Osteoblast (primary cell): ENCODE results near the gene EAPP. TPM values are rescaled to one million over a fixed set of nuclear protein-coding genes. Genes with fewer than 3 reads are reported as not detected.

Source experiments
- DNase-seq: peaks from one replicate; pipeline ENCODE4 v3.0.0; 2011; ENCODE audit warnings: low spot score, mixed read lengths; ENCODE audit not compliant: insufficient read length; ENCODE audit errors: missing footprints
- H2AFZ ChIP-seq: 2 replicates; pipeline ENCODE4 v1.6.0; 2011; ENCODE audit warnings: mild to moderate bottlenecking, low read length
- H3K27ac ChIP-seq: 2 replicates; pipeline ENCODE4 v1.5.1; 2011; ENCODE audit warnings: mild to moderate bottlenecking, low read depth, low read length, moderate library complexity
- H3K27me3 ChIP-seq: 2 replicates; pipeline ENCODE4 v1.6.0; 2012; ENCODE audit warnings: mild to moderate bottlenecking, control low read depth, inconsistent platforms, low read length, moderate library complexity; ENCODE audit not compliant: insufficient read depth
- H3K36me3 ChIP-seq: 2 replicates; pipeline ENCODE4 v1.5.1; 2011; ENCODE audit warnings: mild to moderate bottlenecking, low read length, control low read depth, moderate library complexity; ENCODE audit not compliant: insufficient read depth
- H3K4me1 ChIP-seq: 2 replicates; pipeline ENCODE4 v1.5.1; 2011; ENCODE audit warnings: mild to moderate bottlenecking, low read length, control low read depth, moderate library complexity; ENCODE audit not compliant: insufficient read depth
- H3K4me2 ChIP-seq: 2 replicates; pipeline ENCODE4 v1.6.0; 2011; ENCODE audit warnings: mild to moderate bottlenecking, low read length; ENCODE audit not compliant: insufficient read depth
- H3K4me3 ChIP-seq: fragments of 200-600 bp; sonication (generic); 3 replicates; pipeline ENCODE4 v1.5.1; 2012; ENCODE audit warnings: mild to moderate bottlenecking, low read length, inconsistent platforms; ENCODE audit not compliant: insufficient read depth
- H3K79me2 ChIP-seq: 2 replicates; pipeline ENCODE4 v1.6.0; 2012; ENCODE audit warnings: mild to moderate bottlenecking, low read length, control low read depth, inconsistent platforms; ENCODE audit not compliant: insufficient read depth
- H3K9me3 ChIP-seq: 2 replicates; pipeline ENCODE4 v1.5.1; 2011; ENCODE audit warnings: low read depth, low read length, control low read depth
- H4K20me1 ChIP-seq: 2 replicates; pipeline ENCODE4 v1.6.0; 2012; ENCODE audit warnings: mild to moderate bottlenecking, low read length, control low read depth; ENCODE audit not compliant: insufficient read depth
- CTCF ChIP-seq: IDR thresholded peaks from 2 replicates; pipeline ENCODE4 v1.5.1; 2011; ENCODE audit warnings: mild to moderate bottlenecking, low read depth, low read length, moderate library complexity; ENCODE audit errors: extremely low read depth
- small RNA-seq: library from RNA; depleted of rRNA; stranded (forward); fragments of <200 nt; gene quantifications from one replicate; pipeline ENCODE3, GENCODE V24; 2012
- total RNA-seq: library from RNA; depleted of rRNA; stranded (reverse); fragments of >200 nt; gene quantifications from 2 replicates; pipeline ENCODE4 v1.2.3, GENCODE V29; 2012

Gene EAPP
- total RNA-seq, 1 donor = 53.6 TPM

- no peaks in the 10 kb centered on the region for H4K20me1 ChIP-seq
- H3K79me2 ChIP-seq = no peaks in the 10 kb centered on the region
- no peak overlapping the region for H2AFZ ChIP-seq
- DNase-seq = no peak
- no peaks in the 10 kb centered on the region for H3K36me3 ChIP-seq
- no peak overlapping the region for H3K4me3 ChIP-seq
- no peak overlapping the region for H3K4me2 ChIP-seq
- no peaks in the 10 kb centered on the region for H3K9me3 ChIP-seq
- H3K27me3 ChIP-seq = no peaks in the 10 kb centered on the region
- no peaks in the 10 kb centered on the region for H3K4me1 ChIP-seq
- no peak for TF ChIP-seq CTCF
- no peak overlapping the region for H3K27ac ChIP-seq
Observed at GRCh38 chr14:34474187-34474679, 65.3 kb downstream of the EAPP start.

- H3K27ac ChIP-seq = no peak overlapping the region
- H3K9me3 ChIP-seq = no peaks in the 10 kb centered on the region
- no peaks in the 10 kb centered on the region for H3K79me2 ChIP-seq
- H3K4me1 ChIP-seq = no peaks in the 10 kb centered on the region
- no peak overlapping the region for H2AFZ ChIP-seq
- no peaks in the 10 kb centered on the region for H4K20me1 ChIP-seq
- no peak overlapping the region for H3K4me2 ChIP-seq
- no peak for TF ChIP-seq CTCF
- peak; percentile 64 for DNase-seq
- H3K36me3 ChIP-seq = no peaks in the 10 kb centered on the region
- no peaks in the 10 kb centered on the region for H3K27me3 ChIP-seq
- H3K4me3 ChIP-seq = no peak overlapping the region
Observed at GRCh38 chr14:34472706-34473279, 66.7 kb downstream of the EAPP start.

GRCh38 chr14:34470319-34470718 is 69.2 kb downstream of the EAPP start:
- Histone ChIP-seq H3K27me3 (no peaks in the 10 kb centered on the region), H3K4me1 (no peaks in the 10 kb centered on the region), H3K36me3 (no peaks in the 10 kb centered on the region), H4K20me1 (no peaks in the 10 kb centered on the region), H3K4me3 (no peak overlapping the region), H3K27ac (no peak overlapping the region), H3K9me3 (no peaks in the 10 kb centered on the region), H3K4me2 (no peak overlapping the region), H3K79me2 (no peaks in the 10 kb centered on the region), H2AFZ (no peak overlapping the region)
- no peak for DNase-seq
- no peak for TF ChIP-seq CTCF

GRCh38 chr14:34466691-34467090 is 72.8 kb downstream of the EAPP start:
- Histone ChIP-seq H4K20me1 (no peaks in the 10 kb centered on the region), H3K27me3 (no peaks in the 10 kb centered on the region), H3K4me1 (peaks cover 4% of the 10 kb centered on the region), H3K9me3 (no peaks in the 10 kb centered on the region), H2AFZ (no peak overlapping the region), H3K27ac (no peak overlapping the region), H3K79me2 (no peaks in the 10 kb centered on the region), H3K4me3 (no peak overlapping the region), H3K4me2 (no peak overlapping the region), H3K36me3 (no peaks in the 10 kb centered on the region)
- TF ChIP-seq CTCF = no peak
- peak; percentile 42 for DNase-seq

Small RNA genes within 50 kb of the gene (small RNA-seq; reads per million reads assigned to genes)
- gene RNU1-27P = not detected
- not detected for gene RNU1-28P

Other genes with a start within 250 kb of the EAPP start
- 10.5 and 11.8 TPM in 2 replicates for gene SPTSSA, start 77.5 kb downstream of the EAPP start, total RNA-seq
- gene SNX6, start 90.4 kb upstream of the EAPP start, total RNA-seq = 177 and 204 TPM in 2 replicates
- 114 TPM in 2 replicates for gene CFL2, start 174.9 kb upstream of the EAPP start, total RNA-seq